IMR-90 (cell line): ENCODE measurements around the gene SHROOM1. TPM values are rescaled to one million over a fixed set of nuclear protein-coding genes. Genes with fewer than 3 reads are reported as not detected.

Experiments
- ATAC-seq: fragments of 200-7000 bp; cut with Tn5 transposase; 2 replicates; pipeline ENCODE4 v1.9.1; 2020; ENCODE audit warnings: low read depth, mild to moderate bottlenecking, moderate library complexity
- BruUV-seq: library from RNA; stranded (reverse); fragments of 400-500 nt; replicated peaks from 2 replicates; lab custom pipeline; 2021; lab: Mats Ljungman, UMichigan
- CTCF ChIA-PET: fragments of 300-600 bp; formaldehyde crosslinking; extraction: SDS; loops from one replicate; lab custom pipeline; 2021; ENCODE audit warnings: antibody characterized with exemption; lab: Yijun Ruan, JAX
- POLR2A ChIA-PET: fragments of 300-600 bp; sonication (Branson Sonifier 250); formaldehyde crosslinking; loops from one replicate; lab custom pipeline; 2022; ENCODE audit warnings: antibody characterized with exemption; ENCODE audit not compliant: unreplicated experiment; lab: Charles Lee
- DNase-seq: peaks from one replicate; pipeline ENCODE4 v3.0.0; 2013
- H2AFZ ChIP-seq: replicated peaks from 2 replicates; pipeline ENCODE3; 2013; ENCODE audit warnings: low read length, mild to moderate bottlenecking; ENCODE audit not compliant: poor library complexity
- H2AK5ac ChIP-seq: 2 replicates; pipeline ENCODE4 v1.6.1; 2013; ENCODE audit warnings: low read depth, low read length, inconsistent platforms
- H2AK9ac ChIP-seq: replicated peaks from 2 replicates; pipeline ENCODE3; 2013; ENCODE audit warnings: mild to moderate bottlenecking, low read depth, low read length, moderate library complexity; ENCODE audit not compliant: poor library complexity
- H2BK120ac ChIP-seq: 2 replicates; pipeline ENCODE4 v1.6.1; 2013; ENCODE audit warnings: low read depth, low read length, inconsistent platforms
- H2BK15ac ChIP-seq: 3 replicates; pipeline ENCODE4 v1.6.1; 2013; ENCODE audit warnings: low read depth, low read length, inconsistent platforms
- H2BK20ac ChIP-seq: 2 replicates; pipeline ENCODE4 v1.6.1; 2013; ENCODE audit warnings: low read depth, mild to moderate bottlenecking, inconsistent platforms, low read length, moderate library complexity
- H2BK5ac ChIP-seq: 2 replicates; pipeline ENCODE4 v1.6.1; 2013; ENCODE audit warnings: mild to moderate bottlenecking, low read depth, low read length, inconsistent platforms; ENCODE audit not compliant: poor library complexity, severe bottlenecking
- H3K14ac ChIP-seq: replicated peaks from 2 replicates; pipeline ENCODE4 v1.6.1; 2013; ENCODE audit warnings: low read depth, low read length, inconsistent platforms
- H3K18ac ChIP-seq: 2 replicates; pipeline ENCODE4 v1.6.1; 2013; ENCODE audit warnings: low read depth, low read length, control low read depth
- H3K23ac ChIP-seq: 2 replicates; pipeline ENCODE4 v1.6.1; 2013; ENCODE audit warnings: low read depth, low read length, inconsistent platforms
- H3K27ac ChIP-seq: 2 replicates; pipeline ENCODE4 v1.5.1; 2013; ENCODE audit warnings: mild to moderate bottlenecking, control low read depth, low read length; ENCODE audit not compliant: insufficient read depth
- H3K27me3 ChIP-seq: 2 replicates; pipeline ENCODE4 v1.6.1; 2013; ENCODE audit warnings: low read length; ENCODE audit not compliant: control insufficient read depth, insufficient read depth
- H3K36me3 ChIP-seq: 2 replicates; pipeline ENCODE4 v1.6.1; 2013; ENCODE audit warnings: low read length, mixed read lengths; ENCODE audit not compliant: control insufficient read depth, insufficient read depth
- H3K4ac ChIP-seq: 2 replicates; pipeline ENCODE4 v1.6.1; 2013; ENCODE audit warnings: low read depth, low read length, inconsistent platforms
- H3K4me1 ChIP-seq: 2 replicates; pipeline ENCODE4 v1.6.1; 2013; ENCODE audit warnings: low read length, mixed read lengths; ENCODE audit not compliant: control insufficient read depth, insufficient read depth
- H3K4me2 ChIP-seq: 2 replicates; pipeline ENCODE4 v1.6.1; 2013; ENCODE audit warnings: low read depth, mild to moderate bottlenecking, control low read depth, low read length, moderate library complexity
- H3K4me3 ChIP-seq: 2 replicates; pipeline ENCODE4 v1.5.1; 2013; ENCODE audit warnings: low read depth, mild to moderate bottlenecking, control low read depth, low read length, moderate library complexity; ENCODE audit not compliant: insufficient read depth
- H3K56ac ChIP-seq: 2 replicates; pipeline ENCODE4 v1.6.1; 2013; ENCODE audit warnings: low read length, inconsistent platforms; ENCODE audit not compliant: insufficient read depth; ENCODE audit errors: extremely low read depth
- H3K79me1 ChIP-seq, 2 experiments: 2 replicates each; pipeline ENCODE4 v1.6.1; 2013; ENCODE audit warnings: low read length in 2 of 2, inconsistent platforms in 1 of 2, low read depth in 1 of 2
- H3K9ac ChIP-seq: 2 replicates; pipeline ENCODE4 v1.6.1; 2013; ENCODE audit warnings: low read depth, low read length, control low read depth
- H3K9me1 ChIP-seq: 2 replicates; pipeline ENCODE4 v1.6.1; 2013; ENCODE audit warnings: low read length, inconsistent platforms; ENCODE audit not compliant: insufficient read depth
- H3K9me3 ChIP-seq: 2 replicates; pipeline ENCODE4 v1.6.1; 2013; ENCODE audit warnings: low read length; ENCODE audit not compliant: control insufficient read depth, insufficient read depth
- H4K20me1 ChIP-seq: 2 replicates; pipeline ENCODE4 v1.6.1; 2013; ENCODE audit warnings: low read length, inconsistent platforms; ENCODE audit not compliant: insufficient read depth
- H4K5ac ChIP-seq: 2 replicates; pipeline ENCODE4 v1.6.1; 2013; ENCODE audit warnings: mild to moderate bottlenecking, low read depth, low read length, control low read depth
- H4K8ac ChIP-seq, 2 experiments: 2 replicates each; pipeline ENCODE4 v1.6.1; 2013; ENCODE audit warnings: low read depth in 2 of 2, low read length in 2 of 2, control low read depth in 1 of 2, inconsistent platforms in 1 of 2
- H4K91ac ChIP-seq: 2 replicates; pipeline ENCODE4 v1.6.1; 2013; ENCODE audit warnings: low read depth, low read length, inconsistent platforms; ENCODE audit not compliant: insufficient read depth
- CEBPB ChIP-seq: IDR thresholded peaks from 2 replicates; pipeline ENCODE4 v1.6.1; 2012; ENCODE audit warnings: low read depth, low read length, improper control_type of control experiment
- MAZ ChIP-seq: IDR thresholded peaks from 2 replicates; pipeline ENCODE4 v1.6.1; 2012; ENCODE audit warnings: low read depth, mild to moderate bottlenecking, low read length, improper control_type of control experiment, moderate library complexity, borderline replicate concordance
- MXI1 ChIP-seq: IDR thresholded peaks from 2 replicates; pipeline ENCODE4 v1.6.1; 2012; ENCODE audit warnings: low read depth, mild to moderate bottlenecking, low read length, moderate library complexity, borderline replicate concordance
- RAD21 ChIP-seq: IDR thresholded peaks from 2 replicates; pipeline ENCODE4 v1.6.1; 2012; ENCODE audit warnings: low read length, improper control_type of control experiment
- RFX5 ChIP-seq: IDR thresholded peaks from 2 replicates; pipeline ENCODE4 v1.8.0; 2012; ENCODE audit warnings: low read depth, mild to moderate bottlenecking, low read length, moderate library complexity
- SMC3 ChIP-seq: fragments of 150-350 bp; IDR thresholded peaks from 2 replicates; pipeline ENCODE4 v1.6.1; 2016; ENCODE audit warnings: low read depth, mild to moderate bottlenecking, antibody characterized with exemption, low read length, moderate library complexity
- WGBS, 2 experiments: methylation state at CpG; one replicate each; pipeline versions ENCODE4 v1.1.5 to v1.1.7; 2013; ENCODE audit warnings: missing lambda C conversion rate in 2 of 2; ENCODE audit not compliant: insufficient read length in 1 of 2; ENCODE audit errors: extremely low coverage in 2 of 2; 5-methylcytosine and 5-hydroxymethylcytosine counted together
- dilution Hi-C: fragments of 300-500 bp; cut with HindIII; formaldehyde crosslinking; loops from one replicate; pipeline ENCODE4 v1.14.3; 2018; ENCODE audit warnings: low sequenced_read_pairs; ENCODE audit not compliant: unreplicated experiment
- in situ Hi-C: fragments of 300-500 bp; cut with MboI; formaldehyde crosslinking; loops from 3 replicates; pipeline ENCODE4 v1.14.3; 2019; ENCODE audit warnings: low sequenced_read_pairs, inconsistent platforms, mixed read lengths
- intact Hi-C: fragments of 100-400 bp; cut with micrococcal nuclease; formaldehyde crosslinking; loops from 2 replicates; pipeline ENCODE4 v1.10.0; 2022
- polyA plus RNA-seq, 3 experiments: library from polyadenylated mRNA; depleted of rRNA; stranded (reverse); fragments of >200 nt; gene quantifications; 2 replicates each; pipeline ENCODE4 v1.2.3, GENCODE V29; 2012; ENCODE audit warnings: low replicate concordance in 1 of 3
- total RNA-seq: library from RNA; depleted of rRNA; stranded (reverse); fragments of >200 nt; gene quantifications from 2 replicates; pipeline ENCODE4 v1.2.3, GENCODE V29; 2012
- TF ChIP-seq, protein P1 (sequence below): conservative IDR thresholded peaks from 2 replicates; pipeline ENCODE4 v1.5.1; 2012; ENCODE audit warnings: mild to moderate bottlenecking, low read depth, low read length, improper control_type of control experiment
- TF ChIP-seq, protein P2 (sequence below): fragments of 150-350 bp; IDR thresholded peaks from 2 replicates; pipeline ENCODE4 v1.6.1; 2016; ENCODE audit warnings: low read depth, mild to moderate bottlenecking, low read length, moderate library complexity, borderline replicate concordance

SHROOM1 gene
- total and polyA plus RNA-seq, 2 of the 4 experiments (the other 2 are of a cell fraction) = 1.4 to 6.3 TPM

GRCh38 chr5:132797651-132798050, 32.8 kb downstream of the SHROOM1 start:
- POLR2A ChIA-PET = no interaction called here
- Histone ChIP-seq H3K9ac (no peak overlapping the region), H2BK120ac (no peak overlapping the region), H3K4me1 (0 out of 2 replicates have a peak, but pooled peaks cover 2% of the 10 kb centered on the region), H3K4me3 (no peak overlapping the region), H3K4me2 (no peak overlapping the region), H3K9me1 (no peaks in the 10 kb centered on the region; the same call in 1 of the 2 replicates), H3K9me3 (no peaks in the 10 kb centered on the region), H4K8ac (no peak overlapping the region), H3K4ac (no peak overlapping the region), H2BK15ac (no peak overlapping the region), H3K18ac (no peak overlapping the region), H3K27me3 (peaks cover 19% of the 10 kb centered on the region), H2AK5ac (no peak overlapping the region), H4K91ac (no peak overlapping the region), H2BK5ac (no peak overlapping the region), H2AK9ac (no peak overlapping the region), H3K14ac (no peak overlapping the region), H4K20me1 (no peaks in the 10 kb centered on the region), H2AFZ (no peak overlapping the region), H3K27ac (no peak overlapping the region), H4K5ac (no peak overlapping the region), H3K36me3 (no peaks in the 10 kb centered on the region), H3K23ac (no peak overlapping the region; the same call in 1 of the 2 replicates), H2BK20ac (no peak overlapping the region), H3K79me1 (no peaks in the 10 kb centered on the region), H3K56ac (no peak overlapping the region)
- 46% methylated on average over 2 of the region's 2 CpGs; no CpG with 5 or more reads in 1 of the 2 experiments for WGBS, 2 experiments
- CTCF ChIA-PET = interaction anchor here (1.4 kb wide), 1 partner anchor 43 kb away, joined by 4 read pairs; no protein-coding TSS in a partner anchor
- TF ChIP-seq CEBPB = no peak
- TF ChIP-seq, protein P1, sequence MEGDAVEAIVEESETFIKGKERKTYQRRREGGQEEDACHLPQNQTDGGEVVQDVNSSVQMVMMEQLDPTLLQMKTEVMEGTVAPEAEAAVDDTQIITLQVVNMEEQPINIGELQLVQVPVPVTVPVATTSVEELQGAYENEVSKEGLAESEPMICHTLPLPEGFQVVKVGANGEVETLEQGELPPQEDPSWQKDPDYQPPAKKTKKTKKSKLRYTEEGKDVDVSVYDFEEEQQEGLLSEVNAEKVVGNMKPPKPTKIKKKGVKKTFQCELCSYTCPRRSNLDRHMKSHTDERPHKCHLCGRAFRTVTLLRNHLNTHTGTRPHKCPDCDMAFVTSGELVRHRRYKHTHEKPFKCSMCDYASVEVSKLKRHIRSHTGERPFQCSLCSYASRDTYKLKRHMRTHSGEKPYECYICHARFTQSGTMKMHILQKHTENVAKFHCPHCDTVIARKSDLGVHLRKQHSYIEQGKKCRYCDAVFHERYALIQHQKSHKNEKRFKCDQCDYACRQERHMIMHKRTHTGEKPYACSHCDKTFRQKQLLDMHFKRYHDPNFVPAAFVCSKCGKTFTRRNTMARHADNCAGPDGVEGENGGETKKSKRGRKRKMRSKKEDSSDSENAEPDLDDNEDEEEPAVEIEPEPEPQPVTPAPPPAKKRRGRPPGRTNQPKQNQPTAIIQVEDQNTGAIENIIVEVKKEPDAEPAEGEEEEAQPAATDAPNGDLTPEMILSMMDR = no peak
- TF ChIP-seq MXI1 = no peak
- TF ChIP-seq RAD21 = no peak
- TF ChIP-seq, protein P2, sequence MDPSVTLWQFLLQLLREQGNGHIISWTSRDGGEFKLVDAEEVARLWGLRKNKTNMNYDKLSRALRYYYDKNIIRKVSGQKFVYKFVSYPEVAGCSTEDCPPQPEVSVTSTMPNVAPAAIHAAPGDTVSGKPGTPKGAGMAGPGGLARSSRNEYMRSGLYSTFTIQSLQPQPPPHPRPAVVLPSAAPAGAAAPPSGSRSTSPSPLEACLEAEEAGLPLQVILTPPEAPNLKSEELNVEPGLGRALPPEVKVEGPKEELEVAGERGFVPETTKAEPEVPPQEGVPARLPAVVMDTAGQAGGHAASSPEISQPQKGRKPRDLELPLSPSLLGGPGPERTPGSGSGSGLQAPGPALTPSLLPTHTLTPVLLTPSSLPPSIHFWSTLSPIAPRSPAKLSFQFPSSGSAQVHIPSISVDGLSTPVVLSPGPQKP = no peak
- no peak for TF ChIP-seq RFX5
- no peak for TF ChIP-seq MAZ
- TF ChIP-seq SMC3 = no peak
- dilution Hi-C loops = no loop called here
- BruUV-seq = no TSS peak
- in situ Hi-C loops = no loop called here
- ATAC-seq (peak; percentile 54), DNase-seq (no peak)
- intact Hi-C loops = no loop called here
